Mucosa of stomach (tissue), 1 donor: ENCODE results near the gene MORN5.

ENCODE experiments used
- H3K27me3 ChIP-seq: one replicate; pipeline ENCODE4 v1.7.0; 2013; ENCODE audit warnings: mild to moderate bottlenecking, low read length; ENCODE audit not compliant: control insufficient read depth, insufficient read depth
- H3K36me3 ChIP-seq: one replicate; pipeline ENCODE4 v1.7.0; 2013; ENCODE audit warnings: low read length; ENCODE audit not compliant: control insufficient read depth, insufficient read depth
- H3K4me1 ChIP-seq: one replicate; pipeline ENCODE4 v1.7.0; 2013; ENCODE audit warnings: mild to moderate bottlenecking, low read length; ENCODE audit not compliant: control insufficient read depth, insufficient read depth
- H3K4me3 ChIP-seq: one replicate; pipeline ENCODE4 v1.7.0; 2013; ENCODE audit warnings: low read length
- H3K9ac ChIP-seq: one replicate; pipeline ENCODE4 v1.7.0; 2013; ENCODE audit warnings: mild to moderate bottlenecking, low read length, moderate library complexity
- H3K9me3 ChIP-seq: one replicate; pipeline ENCODE4 v1.7.0; 2013; ENCODE audit warnings: mild to moderate bottlenecking, low read length, moderate library complexity; ENCODE audit not compliant: control insufficient read depth
- donor health status: Pancreatic carcinoma.

MORN5 gene

DNA sequence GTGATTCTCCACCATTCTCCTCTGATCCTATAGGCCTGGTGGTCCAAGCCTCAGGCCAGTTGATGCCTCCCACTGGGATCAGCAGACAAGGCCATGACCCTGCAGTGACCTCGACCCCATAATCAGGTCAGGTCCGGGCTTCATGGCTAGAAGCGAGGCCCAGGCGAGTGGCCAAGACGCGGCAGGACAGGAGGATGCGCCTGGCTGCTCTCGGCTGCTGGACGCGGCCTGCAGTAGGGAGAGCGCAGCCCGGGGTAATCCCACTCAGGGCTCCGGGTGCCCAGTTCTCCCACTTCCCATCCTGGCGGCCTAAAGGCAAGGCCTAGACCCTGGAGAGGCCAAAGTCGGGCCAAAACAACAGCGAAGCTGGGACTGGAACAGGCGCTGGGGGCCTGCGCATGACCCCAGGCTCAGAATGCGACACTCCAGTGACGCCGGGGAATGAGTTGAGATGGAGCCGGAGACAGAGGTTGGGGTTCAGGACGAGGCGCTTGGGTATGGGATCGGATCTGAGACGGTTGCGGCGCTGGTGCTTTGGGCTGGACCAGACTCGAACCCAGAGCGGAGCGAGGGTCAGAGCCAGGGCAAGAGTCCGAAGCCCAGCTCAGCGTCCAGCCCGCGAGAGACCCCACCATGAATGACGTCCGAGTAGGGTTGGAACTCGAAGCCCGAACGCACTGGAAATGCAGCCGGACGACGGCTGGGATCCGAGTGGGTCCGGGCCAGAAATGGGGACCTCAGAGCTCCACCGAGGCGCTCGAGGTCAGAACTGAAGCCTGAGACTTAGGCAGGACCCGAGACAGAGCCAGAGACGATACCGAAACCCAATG lies 65.8 kb downstream of the MORN5 start:
- H3K4me3 ChIP-seq: no peak overlapping the region

DNA sequence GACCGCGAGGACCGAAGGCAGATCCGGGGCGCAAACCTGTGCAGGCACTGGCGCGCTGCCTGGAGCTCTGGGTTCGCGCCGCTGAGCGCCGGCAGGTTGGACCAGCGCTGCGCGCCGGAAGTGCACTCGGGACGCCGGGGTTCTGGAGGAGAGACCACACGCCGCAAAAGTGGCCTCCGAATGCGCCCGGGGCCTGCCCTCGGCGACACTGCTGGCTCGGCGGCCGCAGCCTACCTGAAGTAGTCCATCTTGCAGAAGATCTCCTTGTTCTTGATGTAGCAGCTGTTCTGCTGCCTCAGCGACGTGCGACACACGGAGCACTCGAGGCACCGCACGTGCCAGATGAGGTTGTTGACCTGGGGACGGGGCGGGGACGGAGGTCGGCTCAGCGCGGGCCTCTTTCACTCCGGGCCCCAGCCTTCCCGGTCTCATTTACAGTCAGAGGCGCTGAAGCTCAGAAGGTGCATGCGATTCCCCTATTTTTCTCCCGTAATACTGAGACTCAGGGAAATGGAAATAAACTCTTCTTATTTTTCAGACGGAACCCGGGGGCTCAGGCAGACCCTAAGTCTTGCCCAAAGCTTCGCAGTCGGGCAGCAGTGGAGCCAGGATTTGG lies 66.5 kb downstream of the MORN5 start:
- H3K4me1 ChIP-seq: peaks cover 15% of the 10 kb centered on the region
- peaks cover 96% of the 10 kb centered on the region for H3K27me3 ChIP-seq
- no peak overlapping the region for H3K9ac ChIP-seq
- no peak overlapping the region for H3K4me3 ChIP-seq
- no peaks in the 10 kb centered on the region for H3K9me3 ChIP-seq
- no peaks in the 10 kb centered on the region for H3K36me3 ChIP-seq

More for the DNA sequence above, 65.8 kb downstream of the MORN5 start:
- Histone ChIP-seq H3K4me1 (peaks cover 16% of the 10 kb centered on the region), H3K9me3 (no peaks in the 10 kb centered on the region), H3K36me3 (no peaks in the 10 kb centered on the region), H3K27me3 (peaks cover 96% of the 10 kb centered on the region), H3K9ac (no peak overlapping the region)

DNA sequence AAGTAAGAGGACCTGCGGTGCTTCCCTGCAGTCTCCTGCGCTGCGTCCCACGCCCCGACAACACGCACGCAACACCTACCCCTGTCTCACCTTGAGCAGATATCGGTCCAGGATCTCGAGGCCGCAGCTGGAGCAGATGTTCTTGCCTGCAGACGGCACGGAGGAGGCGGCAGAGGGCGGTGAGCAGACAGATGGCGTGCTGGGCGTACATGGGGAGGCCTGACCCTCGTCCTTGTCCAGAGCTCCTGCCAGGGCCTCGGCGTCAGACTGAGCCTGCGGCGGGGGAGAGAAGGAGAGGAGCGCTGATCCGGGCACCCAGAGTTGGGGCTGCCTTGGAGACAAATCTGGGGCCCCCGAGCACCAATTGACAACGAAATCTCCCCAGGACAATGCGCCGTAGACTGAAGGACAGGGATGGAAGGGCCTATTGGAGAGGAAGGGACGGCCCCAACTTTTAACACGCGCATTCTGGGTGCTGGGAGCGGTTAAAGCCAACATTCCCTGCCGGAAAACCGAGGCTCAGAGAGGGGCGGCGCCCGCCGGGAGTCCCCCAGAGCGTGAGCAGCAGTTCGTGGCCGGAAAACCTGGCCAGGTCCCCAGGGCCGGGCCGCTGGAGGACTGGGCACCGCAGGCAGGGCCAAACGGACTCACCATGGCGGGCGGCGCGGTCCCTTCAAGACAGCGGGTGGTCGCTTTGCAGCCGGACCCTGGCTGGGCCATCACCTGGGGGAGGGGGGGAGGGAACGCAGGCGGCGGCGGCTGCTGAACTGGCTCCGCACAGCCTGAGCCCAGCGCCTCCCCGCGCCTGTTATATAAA lies 67.3 kb downstream of the MORN5 start:
- no peak overlapping the region for H3K9ac ChIP-seq
- H3K9me3 ChIP-seq: no peaks in the 10 kb centered on the region
- H3K27me3 ChIP-seq: peaks cover 90% of the 10 kb centered on the region
- H3K36me3 ChIP-seq: no peaks in the 10 kb centered on the region
- H3K4me3 ChIP-seq: no peak overlapping the region
- peaks cover 15% of the 10 kb centered on the region for H3K4me1 ChIP-seq

DNA sequence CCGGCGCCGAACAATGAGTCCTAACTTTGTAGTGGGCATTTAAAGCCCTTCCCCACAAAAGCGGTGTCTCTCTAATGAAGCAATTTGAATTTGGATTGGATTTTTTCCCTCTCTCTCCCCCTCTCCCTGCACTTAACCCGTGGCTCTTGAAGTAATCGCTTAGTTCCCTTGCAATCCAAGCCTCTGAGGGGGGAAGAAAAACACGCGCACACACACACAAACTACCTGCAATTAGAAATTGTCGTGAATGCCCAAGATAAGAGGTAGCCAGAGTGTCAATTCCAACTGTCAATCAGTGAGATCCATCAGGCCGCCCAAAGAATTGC lies 67.8 kb downstream of the MORN5 start:
- Histone ChIP-seq H3K36me3 (no peaks in the 10 kb centered on the region), H3K9ac (no peak overlapping the region), H3K9me3 (no peaks in the 10 kb centered on the region), H3K27me3 (peaks cover 85% of the 10 kb centered on the region), H3K4me3 (no peak overlapping the region), H3K4me1 (peaks cover 15% of the 10 kb centered on the region)

DNA sequence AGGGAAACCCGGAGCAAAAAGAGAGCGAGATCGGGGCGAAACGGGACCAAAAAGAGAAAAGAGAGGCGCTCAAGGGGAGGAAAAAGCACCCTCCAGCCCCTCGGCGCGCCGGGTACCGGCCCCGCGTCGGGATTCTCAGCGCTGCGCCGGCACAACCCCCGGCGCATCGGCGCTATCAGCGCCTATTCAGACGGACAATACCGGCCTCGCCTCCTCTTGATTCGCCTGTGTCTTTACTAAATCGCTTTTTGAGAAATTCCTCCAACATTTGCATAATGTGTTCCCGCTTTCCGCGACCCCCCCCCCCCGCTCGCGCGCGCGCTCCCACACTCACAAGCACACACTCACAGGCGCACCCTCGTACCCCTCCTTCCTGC lies 68.5 kb downstream of the MORN5 start:
- Histone ChIP-seq H3K36me3 (no peaks in the 10 kb centered on the region), H3K4me3 (no peak overlapping the region), H3K4me1 (peaks cover 15% of the 10 kb centered on the region), H3K27me3 (peaks cover 83% of the 10 kb centered on the region), H3K9me3 (no peaks in the 10 kb centered on the region), H3K9ac (no peak overlapping the region)

DNA sequence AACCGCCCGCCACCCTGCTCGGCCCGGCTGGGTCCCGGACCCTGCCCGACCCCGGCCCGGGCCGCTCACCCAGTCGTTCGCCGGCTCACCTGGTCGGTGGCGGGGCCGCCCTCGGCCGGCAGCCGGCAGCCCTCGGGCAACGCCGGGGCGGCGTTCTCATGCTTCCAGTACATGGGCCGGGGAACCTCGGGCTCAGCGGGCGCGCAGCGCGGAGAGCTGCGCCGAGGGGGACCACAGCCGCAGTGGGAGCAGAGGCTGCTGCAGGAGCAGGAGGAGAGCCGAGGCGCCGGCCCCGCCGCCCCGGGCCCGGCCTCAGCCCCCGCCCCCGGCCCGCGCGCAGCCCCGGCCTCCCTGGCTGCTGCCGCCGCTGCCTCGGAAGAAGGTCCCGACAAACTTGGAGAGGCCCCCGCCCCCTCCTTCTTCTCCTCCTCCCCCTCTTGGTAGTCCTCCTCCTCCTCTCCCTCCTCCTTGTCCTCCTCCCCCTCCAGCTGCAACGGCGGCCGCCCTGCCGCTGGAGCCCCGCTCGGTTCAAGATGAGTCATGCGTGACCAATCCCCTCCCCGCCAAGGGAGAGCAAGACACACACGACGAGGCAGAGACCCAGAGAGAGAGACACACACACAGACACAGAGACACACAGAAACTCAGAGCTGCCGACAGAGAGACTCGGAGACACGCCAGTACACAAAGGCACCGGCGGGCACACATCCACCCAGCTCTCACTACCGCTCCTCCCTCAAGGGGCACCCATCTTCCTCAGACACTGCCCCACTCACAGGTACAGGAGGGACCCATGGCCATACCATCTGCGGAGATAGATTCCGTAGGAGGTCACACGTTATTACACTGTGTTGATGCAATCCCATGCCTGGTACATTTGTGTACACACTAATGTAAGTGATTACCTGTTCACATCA lies 69.1 kb downstream of the MORN5 start, which contains the start of gene LHX6:
Gene LHX6, minus strand, starts transcription at position 390 of the 917 bp plus-strand sequence. Its CDS starts 217 bp downstream, at position 173.
- H3K27me3 ChIP-seq: peaks cover 82% of the 10 kb centered on the region
- peaks cover 15% of the 10 kb centered on the region for H3K4me1 ChIP-seq
- no peaks in the 10 kb centered on the region for H3K9me3 ChIP-seq
- H3K9ac ChIP-seq: no peak within 1 kb of the TSS
- H3K4me3 ChIP-seq: no peak within 1 kb of the TSS
- no peaks in the 10 kb centered on the region for H3K36me3 ChIP-seq

DNA sequence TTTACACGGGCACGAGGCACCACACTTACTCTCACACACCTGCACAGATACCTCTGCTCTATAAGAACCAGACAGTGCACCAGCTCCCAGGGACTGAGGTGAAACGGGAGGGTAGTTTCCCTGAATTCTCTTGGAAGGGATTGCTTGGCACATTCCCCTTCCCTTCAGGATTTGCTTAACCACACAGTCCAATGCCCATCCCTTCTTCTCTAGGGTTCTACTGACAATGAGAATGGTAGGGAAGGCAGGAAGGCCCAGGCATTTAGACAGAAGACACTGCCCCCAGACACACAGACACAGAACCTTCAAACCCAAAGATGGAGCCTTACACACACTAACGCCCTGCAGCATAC lies 69.8 kb downstream of the MORN5 start:
- no peak overlapping the region for H3K4me3 ChIP-seq

DNA sequence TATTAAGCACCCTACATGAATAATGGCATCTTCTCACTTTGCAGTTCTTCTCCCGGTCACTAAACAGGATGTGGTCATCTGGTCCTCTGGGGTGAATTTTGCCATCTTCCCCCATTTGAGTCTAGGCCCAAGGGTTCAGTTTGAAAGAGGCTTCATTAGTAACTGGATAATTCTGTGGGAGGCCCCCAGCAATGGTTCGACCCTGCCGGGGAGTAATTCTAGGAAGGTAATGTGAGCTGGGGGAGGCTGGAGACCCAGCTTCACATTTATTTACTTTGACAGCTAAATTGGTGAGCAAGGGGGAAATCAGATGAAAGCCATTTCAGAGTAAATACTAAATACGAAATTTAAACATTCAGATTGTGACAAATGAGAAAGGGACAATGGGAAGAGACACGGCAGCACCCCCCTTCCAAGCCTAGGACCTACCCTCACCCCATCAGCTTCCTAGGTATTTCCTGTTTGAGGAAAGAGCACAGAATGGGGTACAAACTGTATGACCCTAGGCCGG lies 73.1 kb downstream of the MORN5 start:
- Histone ChIP-seq H3K36me3 (no peaks in the 10 kb centered on the region), H3K4me3 (no peak overlapping the region), H3K27me3 (peaks cover 46% of the 10 kb centered on the region), H3K9me3 (no peaks in the 10 kb centered on the region), H3K4me1 (peaks cover 4% of the 10 kb centered on the region), H3K9ac (no peak overlapping the region)

More for the DNA sequence above, 69.8 kb downstream of the MORN5 start:
- Histone ChIP-seq H3K9me3 (no peaks in the 10 kb centered on the region), H3K27me3 (peaks cover 79% of the 10 kb centered on the region), H3K9ac (no peak overlapping the region), H3K4me1 (peaks cover 15% of the 10 kb centered on the region), H3K36me3 (no peaks in the 10 kb centered on the region)

DNA sequence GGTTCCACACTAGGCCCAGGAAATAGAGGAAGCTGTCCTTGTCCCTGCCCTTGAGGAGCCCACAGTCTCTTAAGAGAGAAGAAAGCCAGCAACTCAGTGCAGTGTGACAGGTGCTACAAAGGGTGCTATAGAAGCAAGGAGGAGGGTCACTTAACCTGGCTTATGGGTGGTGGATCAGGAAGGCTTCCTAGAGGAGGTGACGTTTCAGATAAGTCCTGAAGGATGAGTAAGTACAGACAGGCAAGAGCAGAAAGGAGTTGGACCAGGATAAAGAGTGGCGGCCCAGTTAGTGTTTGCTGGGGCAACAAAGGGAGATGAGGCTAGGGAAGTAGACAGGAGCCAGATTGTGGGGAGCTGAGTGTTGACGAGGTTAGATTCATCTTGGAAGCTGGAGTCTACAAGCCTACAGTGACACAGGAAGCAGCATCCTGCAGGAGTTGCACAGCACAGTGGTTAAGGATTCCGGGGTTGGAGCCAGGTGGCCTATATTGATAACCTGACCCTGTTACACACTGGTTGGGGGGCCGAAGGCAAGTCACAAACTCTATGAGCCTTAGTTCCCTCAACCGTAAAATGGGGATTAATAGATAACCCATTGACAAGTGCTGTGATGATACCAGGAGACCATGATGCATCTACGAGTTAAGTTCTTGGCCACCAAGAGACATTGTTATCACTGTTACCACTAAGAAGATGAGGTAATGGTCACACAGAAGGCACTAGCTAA lies 74.5 kb downstream of the MORN5 start:
- Histone ChIP-seq H3K9ac (no peak overlapping the region), H3K4me1 (no peaks in the 10 kb centered on the region), H3K4me3 (no peak overlapping the region), H3K27me3 (peaks cover 35% of the 10 kb centered on the region), H3K36me3 (no peaks in the 10 kb centered on the region), H3K9me3 (no peaks in the 10 kb centered on the region)

DNA sequence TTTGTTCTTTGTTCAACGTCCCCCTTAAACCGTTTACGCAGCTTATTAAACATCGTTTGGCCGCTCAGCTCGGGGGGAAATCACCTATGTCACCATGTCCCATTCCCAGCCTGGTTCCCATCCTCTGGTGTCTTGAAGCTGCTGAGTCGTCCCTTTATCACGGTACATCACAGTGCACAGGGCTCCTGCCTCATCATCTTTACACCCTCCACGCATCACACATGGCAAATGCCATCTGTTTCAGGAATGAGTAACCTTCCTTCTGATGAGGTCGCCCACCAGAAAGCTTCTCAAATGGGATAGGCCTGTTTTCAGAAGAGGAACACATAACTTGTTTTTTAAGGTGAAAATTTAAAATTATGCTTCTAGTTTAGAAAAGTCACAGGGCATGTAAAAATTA lies 77.0 kb downstream of the MORN5 start:
- no peak overlapping the region for H3K4me3 ChIP-seq
- no peaks in the 10 kb centered on the region for H3K4me1 ChIP-seq
- H3K9me3 ChIP-seq: no peaks in the 10 kb centered on the region
- no peaks in the 10 kb centered on the region for H3K36me3 ChIP-seq
- peaks cover 14% of the 10 kb centered on the region for H3K27me3 ChIP-seq
- H3K9ac ChIP-seq: no peak overlapping the region

DNA sequence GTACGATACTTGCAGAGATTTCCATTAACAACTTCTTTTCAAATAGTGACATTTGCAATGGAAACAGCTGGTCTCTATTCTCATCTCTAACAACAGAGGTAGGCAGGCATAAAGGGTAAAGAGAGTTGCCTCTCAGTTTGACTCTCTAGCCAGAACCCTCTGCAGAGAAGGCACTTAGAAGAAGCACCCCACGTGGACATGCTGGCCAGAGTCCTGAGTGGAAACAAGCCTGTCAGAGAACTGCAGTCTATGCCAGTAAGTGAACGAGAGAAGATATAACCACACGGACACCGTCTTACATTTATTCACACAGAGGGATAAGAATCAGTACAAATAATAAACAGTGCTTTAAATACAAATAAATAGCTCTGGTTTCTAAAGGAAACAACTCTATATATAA lies 80.0 kb downstream of the MORN5 start:
- Histone ChIP-seq H3K4me3 (no peak overlapping the region), H3K9ac (no peak overlapping the region), H3K27me3 (no peaks in the 10 kb centered on the region), H3K4me1 (no peaks in the 10 kb centered on the region), H3K36me3 (no peaks in the 10 kb centered on the region), H3K9me3 (no peaks in the 10 kb centered on the region)
